ENCODE results near the gene FXN.

DNA sequence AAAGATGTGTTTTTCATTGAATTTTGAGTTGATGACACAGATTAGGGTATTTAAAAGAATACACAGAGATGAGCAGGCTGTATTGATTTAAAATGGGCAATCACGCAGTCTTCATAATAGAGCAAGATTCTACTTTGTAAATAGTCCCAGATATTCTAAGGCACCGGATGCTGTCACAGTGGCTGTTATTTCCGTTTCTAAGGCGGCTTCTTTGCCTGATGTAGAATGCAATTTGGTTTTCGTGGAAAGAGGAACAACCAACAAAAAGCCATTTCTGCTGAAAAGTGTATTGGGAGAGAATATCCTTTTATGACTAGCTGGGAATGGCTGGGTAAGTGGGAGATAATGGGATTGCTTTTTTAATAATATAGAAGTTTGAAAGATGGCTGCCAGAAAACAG is 39.1 kb upstream of the FXN start:
- TF ChIP-seq, protein P1, sequence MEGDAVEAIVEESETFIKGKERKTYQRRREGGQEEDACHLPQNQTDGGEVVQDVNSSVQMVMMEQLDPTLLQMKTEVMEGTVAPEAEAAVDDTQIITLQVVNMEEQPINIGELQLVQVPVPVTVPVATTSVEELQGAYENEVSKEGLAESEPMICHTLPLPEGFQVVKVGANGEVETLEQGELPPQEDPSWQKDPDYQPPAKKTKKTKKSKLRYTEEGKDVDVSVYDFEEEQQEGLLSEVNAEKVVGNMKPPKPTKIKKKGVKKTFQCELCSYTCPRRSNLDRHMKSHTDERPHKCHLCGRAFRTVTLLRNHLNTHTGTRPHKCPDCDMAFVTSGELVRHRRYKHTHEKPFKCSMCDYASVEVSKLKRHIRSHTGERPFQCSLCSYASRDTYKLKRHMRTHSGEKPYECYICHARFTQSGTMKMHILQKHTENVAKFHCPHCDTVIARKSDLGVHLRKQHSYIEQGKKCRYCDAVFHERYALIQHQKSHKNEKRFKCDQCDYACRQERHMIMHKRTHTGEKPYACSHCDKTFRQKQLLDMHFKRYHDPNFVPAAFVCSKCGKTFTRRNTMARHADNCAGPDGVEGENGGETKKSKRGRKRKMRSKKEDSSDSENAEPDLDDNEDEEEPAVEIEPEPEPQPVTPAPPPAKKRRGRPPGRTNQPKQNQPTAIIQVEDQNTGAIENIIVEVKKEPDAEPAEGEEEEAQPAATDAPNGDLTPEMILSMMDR (IDR thresholded peaks at IDR 0.05), result no peak
- TF ChIP-seq ZFX (IDR thresholded peaks at IDR 0.05; ENCODE audit: borderline replicate concordance), result no peak
